ENCODE data around the gene GNGT1.

Gene GNGT1

GRCh38 chr7:93873998-93874574, 32.3 kb upstream of the GNGT1 start:
- Histone ChIP-seq H3K27me3 (ENCODE audit: insufficient read depth, low read length, poor library complexity) (no peaks in the 10 kb centered on the region), H3K4ac (ENCODE audit: low read depth, low read length) (no peak overlapping the region), H3K9ac (ENCODE audit: low read length) (no peak overlapping the region), H4K5ac (ENCODE audit: low read length) (no peak overlapping the region), H2AK5ac (ENCODE audit: low read length) (no peak overlapping the region), H3K27ac (ENCODE audit: low read depth, low read length) (no peak overlapping the region), H2BK5ac (ENCODE audit: low read length) (no peak overlapping the region), H3K4me3 (ENCODE audit: low read length) (no peak overlapping the region), H2BK15ac (replicated peaks; ENCODE audit: low read depth) (no peak overlapping the region), H3K4me2 (ENCODE audit: low read length) (no peak overlapping the region), H2BK120ac (ENCODE audit: low read depth, low read length) (no peak overlapping the region), H3K56ac (ENCODE audit: low read length) (no peak overlapping the region), H4K8ac (ENCODE audit: low read depth, low read length) (no peak overlapping the region), H3K18ac (ENCODE audit: low read length) (no peak overlapping the region), H3K79me1 (ENCODE audit: low read length) (no peaks in the 10 kb centered on the region), H3K79me2 (ENCODE audit: control insufficient read depth, insufficient read depth, low read length) (no peaks in the 10 kb centered on the region), H3K23ac (ENCODE audit: low read length) (no peak overlapping the region), H3K36me3 (ENCODE audit: control insufficient read depth, insufficient read depth, low read length) (no peaks in the 10 kb centered on the region), H3K4me1 (ENCODE audit: control insufficient read depth, low read depth, low read length) (no peaks in the 10 kb centered on the region)
- peak; percentile 19 for DNase-seq
- no CpG with 5 or more reads among the region's 1 CpG for WGBS (ENCODE audit: extremely low coverage, insufficient coverage, low lambda C conversion rate)

DNA sequence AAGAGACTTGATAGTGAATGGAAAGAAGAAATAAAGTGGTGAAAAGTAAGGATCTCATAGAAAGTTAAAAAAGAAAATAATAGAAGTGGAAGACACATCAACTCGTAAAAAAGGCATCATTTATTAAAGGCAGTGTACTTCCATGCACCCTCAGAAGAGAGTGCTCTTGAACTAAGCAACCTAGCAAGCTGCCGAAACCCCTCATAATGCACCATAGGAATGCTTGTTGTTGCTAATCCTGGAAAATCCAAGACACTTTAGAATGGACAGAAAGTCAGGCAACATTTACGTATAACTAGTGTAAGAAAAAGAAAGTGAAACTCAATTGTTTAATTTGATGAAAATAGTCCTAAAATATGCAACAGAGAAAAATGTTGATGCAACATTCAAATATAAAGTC, 28.6 kb upstream of the GNGT1 start:
- DNase-seq = no peak
- WGBS (ENCODE audit: extremely low coverage, insufficient coverage, low lambda C conversion rate) = no CpG with 5 or more reads among the region's 3 CpGs
- H3K36me3 ChIP-seq (ENCODE audit: control insufficient read depth, insufficient read depth, low read length) = no peaks in the 10 kb centered on the region
- no peak overlapping the region for H2AK5ac ChIP-seq (ENCODE audit: low read length)
- no peaks in the 10 kb centered on the region for H3K27me3 ChIP-seq (ENCODE audit: insufficient read depth, low read length, poor library complexity)
- H3K4me3 ChIP-seq (ENCODE audit: low read length) = no peak overlapping the region
- no peak overlapping the region for H4K5ac ChIP-seq (ENCODE audit: low read length)
- H4K8ac ChIP-seq (ENCODE audit: low read depth, low read length) = no peak overlapping the region
- no peak overlapping the region for H3K27ac ChIP-seq (ENCODE audit: low read depth, low read length)
- H2BK120ac ChIP-seq (ENCODE audit: low read depth, low read length) = no peak overlapping the region
- no peak overlapping the region for H2BK15ac ChIP-seq (replicated peaks; ENCODE audit: low read depth)
- no peak overlapping the region for H3K9ac ChIP-seq (ENCODE audit: low read length)
- no peak overlapping the region for H3K4me2 ChIP-seq (ENCODE audit: low read length)
- no peak overlapping the region for H3K18ac ChIP-seq (ENCODE audit: low read length)
- H2BK5ac ChIP-seq (ENCODE audit: low read length) = no peak overlapping the region
- H3K56ac ChIP-seq (ENCODE audit: low read length) = no peak overlapping the region
- no peak overlapping the region for H3K4ac ChIP-seq (ENCODE audit: low read depth, low read length)
- no peak overlapping the region for H3K23ac ChIP-seq (ENCODE audit: low read length)
- H3K79me1 ChIP-seq (ENCODE audit: low read length) = no peaks in the 10 kb centered on the region
- no peaks in the 10 kb centered on the region for H3K4me1 ChIP-seq (ENCODE audit: control insufficient read depth, low read depth, low read length)
- no peaks in the 10 kb centered on the region for H3K79me2 ChIP-seq (ENCODE audit: control insufficient read depth, insufficient read depth, low read length)

DNA sequence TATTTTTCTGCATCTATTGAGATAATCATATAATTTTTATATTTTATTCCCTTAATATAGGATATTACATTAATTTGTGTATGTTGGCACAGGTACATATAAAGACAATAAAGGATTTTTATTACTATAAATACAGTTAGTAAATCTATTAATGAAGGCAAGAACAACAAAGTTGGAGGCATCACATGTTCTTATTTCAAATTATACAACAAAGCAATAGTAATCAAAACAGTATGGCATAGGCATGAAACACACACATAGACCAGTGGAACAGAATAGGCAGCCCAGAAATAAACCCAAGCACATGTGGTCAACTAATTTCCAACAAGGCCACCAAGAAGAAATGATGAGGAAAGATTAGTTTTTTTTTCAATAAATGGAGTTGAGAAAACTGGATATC, 27.0 kb upstream of the GNGT1 start:
- H3K4me2 ChIP-seq (ENCODE audit: low read length) = no peak overlapping the region
- no peak for DNase-seq

DNA sequence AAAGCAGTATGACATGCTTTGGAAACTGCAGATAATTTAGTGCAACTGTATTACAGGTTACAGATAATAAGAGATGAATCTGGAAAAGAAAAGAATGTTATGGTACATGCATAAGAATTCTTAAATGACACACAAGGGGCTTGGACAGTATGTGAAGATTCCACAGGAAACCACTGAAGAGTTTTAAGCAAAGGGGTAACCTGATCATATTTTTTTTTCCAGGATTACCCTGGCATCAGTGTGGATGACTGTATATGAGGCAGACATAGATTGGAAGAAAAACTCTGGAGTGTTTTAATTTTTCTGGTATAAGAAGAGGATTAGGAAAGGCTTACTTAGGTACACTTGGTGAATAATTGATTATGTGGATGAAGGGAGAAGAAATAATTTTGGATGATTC, 23.9 kb upstream of the GNGT1 start:
- Histone ChIP-seq H3K27me3 (ENCODE audit: insufficient read depth, low read length, poor library complexity) (no peaks in the 10 kb centered on the region), H2AK5ac (ENCODE audit: low read length) (no peak overlapping the region), H3K4ac (ENCODE audit: low read depth, low read length) (no peak overlapping the region), H3K4me2 (ENCODE audit: low read length) (no peak overlapping the region), H3K79me1 (ENCODE audit: low read length) (no peaks in the 10 kb centered on the region), H3K23ac (ENCODE audit: low read length) (no peak overlapping the region), H2BK120ac (ENCODE audit: low read depth, low read length) (no peak overlapping the region), H3K56ac (ENCODE audit: low read length) (no peak overlapping the region), H3K4me3 (ENCODE audit: low read length) (no peak overlapping the region), H2BK5ac (ENCODE audit: low read length) (no peak overlapping the region), H3K27ac (ENCODE audit: low read depth, low read length) (no peak overlapping the region), H3K9ac (ENCODE audit: low read length) (no peak overlapping the region), H3K79me2 (ENCODE audit: control insufficient read depth, insufficient read depth, low read length) (no peaks in the 10 kb centered on the region), H3K36me3 (ENCODE audit: control insufficient read depth, insufficient read depth, low read length) (no peaks in the 10 kb centered on the region), H3K4me1 (ENCODE audit: control insufficient read depth, low read depth, low read length) (no peaks in the 10 kb centered on the region), H3K18ac (ENCODE audit: low read length) (no peak overlapping the region), H4K8ac (ENCODE audit: low read depth, low read length) (no peak overlapping the region), H2BK15ac (replicated peaks; ENCODE audit: low read depth) (no peak overlapping the region), H4K5ac (ENCODE audit: low read length) (no peak overlapping the region)
- no peak for DNase-seq

More for the DNA sequence above, 27.0 kb upstream of the GNGT1 start:
- no peak overlapping the region for H3K4me3 ChIP-seq (ENCODE audit: low read length)
- no peak overlapping the region for H4K8ac ChIP-seq (ENCODE audit: low read depth, low read length)
- H3K18ac ChIP-seq (ENCODE audit: low read length) = no peak overlapping the region
- no peaks in the 10 kb centered on the region for H3K4me1 ChIP-seq (ENCODE audit: control insufficient read depth, low read depth, low read length)
- H3K27me3 ChIP-seq (ENCODE audit: insufficient read depth, low read length, poor library complexity) = no peaks in the 10 kb centered on the region
- H3K36me3 ChIP-seq (ENCODE audit: control insufficient read depth, insufficient read depth, low read length) = no peaks in the 10 kb centered on the region
- H4K5ac ChIP-seq (ENCODE audit: low read length) = no peak overlapping the region
- H3K27ac ChIP-seq (ENCODE audit: low read depth, low read length) = no peak overlapping the region
- no peak overlapping the region for H2BK5ac ChIP-seq (ENCODE audit: low read length)
- H3K4ac ChIP-seq (ENCODE audit: low read depth, low read length) = no peak overlapping the region
- H3K79me2 ChIP-seq (ENCODE audit: control insufficient read depth, insufficient read depth, low read length) = no peaks in the 10 kb centered on the region
- no peak overlapping the region for H3K56ac ChIP-seq (ENCODE audit: low read length)
- H2BK120ac ChIP-seq (ENCODE audit: low read depth, low read length) = no peak overlapping the region
- no peak overlapping the region for H2BK15ac ChIP-seq (replicated peaks; ENCODE audit: low read depth)
- no peak overlapping the region for H2AK5ac ChIP-seq (ENCODE audit: low read length)
- no peak overlapping the region for H3K23ac ChIP-seq (ENCODE audit: low read length)
- H3K9ac ChIP-seq (ENCODE audit: low read length) = no peak overlapping the region
- H3K79me1 ChIP-seq (ENCODE audit: low read length) = no peaks in the 10 kb centered on the region

GRCh38 chr7:93883078-93883916, 23.1 kb upstream of the GNGT1 start:
- Histone ChIP-seq H3K4ac (ENCODE audit: low read depth, low read length) (no peak overlapping the region), H2BK120ac (ENCODE audit: low read depth, low read length) (no peak overlapping the region), H3K79me2 (ENCODE audit: control insufficient read depth, insufficient read depth, low read length) (no peaks in the 10 kb centered on the region), H2BK5ac (ENCODE audit: low read length) (no peak overlapping the region), H2AK5ac (ENCODE audit: low read length) (no peak overlapping the region), H3K27ac (ENCODE audit: low read depth, low read length) (no peak overlapping the region), H3K27me3 (ENCODE audit: insufficient read depth, low read length, poor library complexity) (no peaks in the 10 kb centered on the region), H3K23ac (ENCODE audit: low read length) (no peak overlapping the region), H2BK15ac (replicated peaks; ENCODE audit: low read depth) (no peak overlapping the region), H3K9ac (ENCODE audit: low read length) (no peak overlapping the region), H3K4me2 (ENCODE audit: low read length) (no peak overlapping the region), H4K5ac (ENCODE audit: low read length) (no peak overlapping the region), H3K36me3 (ENCODE audit: control insufficient read depth, insufficient read depth, low read length) (no peaks in the 10 kb centered on the region), H3K56ac (ENCODE audit: low read length) (no peak overlapping the region), H4K8ac (ENCODE audit: low read depth, low read length) (no peak overlapping the region), H3K4me1 (ENCODE audit: control insufficient read depth, low read depth, low read length) (no peaks in the 10 kb centered on the region), H3K79me1 (ENCODE audit: low read length) (no peaks in the 10 kb centered on the region), H3K18ac (ENCODE audit: low read length) (no peak overlapping the region), H3K4me3 (ENCODE audit: low read length) (no peak overlapping the region)
- no CpG with 5 or more reads among the region's 3 CpGs for WGBS (ENCODE audit: extremely low coverage, insufficient coverage, low lambda C conversion rate)
- DNase-seq = no peak

GRCh38 chr7:93883917-93884345, 22.4 kb upstream of the GNGT1 start:
- Histone ChIP-seq H3K18ac (ENCODE audit: low read length) (no peak overlapping the region), H3K4ac (ENCODE audit: low read depth, low read length) (no peak overlapping the region), H3K79me1 (ENCODE audit: low read length) (no peaks in the 10 kb centered on the region), H4K8ac (ENCODE audit: low read depth, low read length) (no peak overlapping the region), H2BK5ac (ENCODE audit: low read length) (no peak overlapping the region), H3K27me3 (ENCODE audit: insufficient read depth, low read length, poor library complexity) (no peaks in the 10 kb centered on the region), H3K56ac (ENCODE audit: low read length) (no peak overlapping the region), H3K4me2 (ENCODE audit: low read length) (no peak overlapping the region), H3K27ac (ENCODE audit: low read depth, low read length) (no peak overlapping the region), H2BK120ac (ENCODE audit: low read depth, low read length) (no peak overlapping the region), H2AK5ac (ENCODE audit: low read length) (no peak overlapping the region), H3K4me1 (ENCODE audit: control insufficient read depth, low read depth, low read length) (no peaks in the 10 kb centered on the region), H2BK15ac (replicated peaks; ENCODE audit: low read depth) (no peak overlapping the region), H3K79me2 (ENCODE audit: control insufficient read depth, insufficient read depth, low read length) (no peaks in the 10 kb centered on the region), H3K9ac (ENCODE audit: low read length) (no peak overlapping the region), H3K4me3 (ENCODE audit: low read length) (no peak overlapping the region), H3K23ac (ENCODE audit: low read length) (no peak overlapping the region), H3K36me3 (ENCODE audit: control insufficient read depth, insufficient read depth, low read length) (no peaks in the 10 kb centered on the region), H4K5ac (ENCODE audit: low read length) (no peak overlapping the region)
- no peak for DNase-seq

Measured in mesendoderm (in vitro differentiated cells).